NK-92 (cell line): ENCODE measurements around the gene FADS3.
"Not testable (repeated sequence)": the region's sequence is repeated elsewhere in the genome, so short reads cannot be mapped to it uniquely, and the experiment has no call there.

Experiments
- DNase-seq: peaks from one replicate; lab custom pipeline; 2025; ENCODE audit not compliant: unreplicated experiment; lab: John Stamatoyannopoulos, UW

FADS3 gene

GRCh38 chr11:61899146-61899841 lies 7.9 kb upstream of the FADS3 start:
- peak; percentile 29 for DNase-seq

- DNase-seq, result no peak
Observed at GRCh38 chr11:61898247-61898582, 6.9 kb upstream of the FADS3 start.

GRCh38 chr11:61897387-61898246 lies 6.3 kb upstream of the FADS3 start:
- DNase-seq, result no peak

- no peak for DNase-seq
Observed at GRCh38 chr11:61896665-61897386, 5.5 kb upstream of the FADS3 start.

- no peak for DNase-seq
Observed at GRCh38 chr11:61895718-61896059, 4.3 kb upstream of the FADS3 start.

GRCh38 chr11:61895046-61895717 lies 3.8 kb upstream of the FADS3 start:
- no peak for DNase-seq

GRCh38 chr11:61893981-61894380 lies 2.6 kb upstream of the FADS3 start:
- no peak for DNase-seq

GRCh38 chr11:61892085-61892370 lies 683 bp upstream of the FADS3 start:
- no peak for DNase-seq

GRCh38 chr11:61890529-61891330 lies 615 bp downstream of the FADS3 start:
- no peak for DNase-seq

GRCh38 chr11:61889831-61890230 lies 1.5 kb downstream of the FADS3 start:
- no peak for DNase-seq

- DNase-seq, result no peak
Observed at GRCh38 chr11:61888590-61888989, 2.8 kb downstream of the FADS3 start.

GRCh38 chr11:61887839-61888494 lies 3.4 kb downstream of the FADS3 start:
- no peak for DNase-seq

- DNase-seq, result no peak
Observed at GRCh38 chr11:61886643-61887042, 4.7 kb downstream of the FADS3 start.

- no peak for DNase-seq
Observed at GRCh38 chr11:61885784-61886580, 5.4 kb downstream of the FADS3 start.

GRCh38 chr11:61885166-61885778 lies 6.1 kb downstream of the FADS3 start:
- DNase-seq, result no peak

GRCh38 chr11:61883947-61884346 lies 7.4 kb downstream of the FADS3 start:
- no peak for DNase-seq

GRCh38 chr11:61883327-61883726 lies 8.0 kb downstream of the FADS3 start:
- DNase-seq, result no peak

- no peak for DNase-seq
Observed at GRCh38 chr11:61882879-61883278, 8.5 kb downstream of the FADS3 start.

- not testable (repeated sequence) for DNase-seq
Observed at GRCh38 chr11:61882267-61882666, 9.1 kb downstream of the FADS3 start.
